HFFc6 (cell line): ENCODE data around the gene FAM229A. TPM values are rescaled to one million over a fixed set of nuclear protein-coding genes. Genes with fewer than 3 reads are reported as not detected.
"Not testable (repeated sequence)": the region's sequence is repeated elsewhere in the genome, so short reads cannot be mapped to it uniquely, and the experiment has no call there.

Experiments
- DNase-seq: peaks from one replicate; pipeline ENCODE4 v3.0.0-alpha.2; 2018
- H3K27ac Mint-ChIP-seq: 2 replicates; pipeline ENCODE4 v1.8.0; 2020; ENCODE audit warnings: mild to moderate bottlenecking, mixed read lengths
- H3K27me3 Mint-ChIP-seq: 2 replicates; pipeline ENCODE4 v1.8.0; 2021; ENCODE audit warnings: mild to moderate bottlenecking, moderate library complexity, mixed read lengths; ENCODE audit not compliant: insufficient read depth
- H3K36me3 Mint-ChIP-seq: 2 replicates; pipeline ENCODE4 v1.8.0; 2021; ENCODE audit warnings: low read depth, mixed read lengths
- H3K4me1 Mint-ChIP-seq: 2 replicates; pipeline ENCODE4 v1.8.0; 2020; ENCODE audit warnings: low read depth, mixed read lengths
- H3K4me3 Mint-ChIP-seq: 2 replicates; pipeline ENCODE4 v1.8.0; 2020; ENCODE audit warnings: mild to moderate bottlenecking, moderate library complexity, mixed read lengths
- H3K9me3 Mint-ChIP-seq: 2 replicates; pipeline ENCODE4 v1.8.0; 2020; ENCODE audit warnings: mild to moderate bottlenecking, mixed read lengths
- CTCF ChIP-seq: fragments of 200-600 bp; sonication (generic); IDR thresholded peaks from 2 replicates; pipeline ENCODE4 v1.5.0; 2021; ENCODE audit warnings: antibody characterized with exemption, mild to moderate bottlenecking
- total RNA-seq, 6 experiments: library from RNA; stranded (reverse); fragmentation: NEBNext Ultra II Directional; extraction: Animal tissue kit (Norgen Biotek cat#: 25700); gene quantifications; 2 replicates in 1 of 6; 3 replicates in 5 of 6; pipeline ENCODE4 v1.2.3, GENCODE V29; 2021

FAM229A gene
- total RNA-seq, 6 experiments from 2014 or later = 1.1 to 3.0 (median 1.7) TPM

GRCh38 chr1:32356478-32356877 is 5.8 kb downstream of the FAM229A start:
- Mint-ChIP-seq H3K4me1 (peaks cover 36% of the 10 kb centered on the region), H3K36me3 (peaks cover 15% of the 10 kb centered on the region; the same call in 1 of the 2 replicates), H3K4me3 (no peak overlapping the region), H3K9me3 (peaks cover 4% of the 10 kb centered on the region; the same call in 1 of the 2 replicates), H3K27me3 (peaks cover 6% of the 10 kb centered on the region), H3K27ac (0 out of 2 replicates have a peak overlapping the region, but pooled peaks have one; percentile 6)
- TF ChIP-seq CTCF = no peak
- DNase-seq = no peak

GRCh38 chr1:32355778-32356177 is 6.5 kb downstream of the FAM229A start:
- H3K36me3 Mint-ChIP-seq = peaks cover 12% of the 10 kb centered on the region; the same call in 1 of the 2 replicates
- H3K4me3 Mint-ChIP-seq, H3K27me3 Mint-ChIP-seq, DNase-seq, H3K9me3 Mint-ChIP-seq, H3K27ac Mint-ChIP-seq: not testable (repeated sequence)
- peaks cover 33% of the 10 kb centered on the region for H3K4me1 Mint-ChIP-seq

- no peak for DNase-seq
- H3K9me3 Mint-ChIP-seq = no peaks in the 10 kb centered on the region
- peak overlapping the region; percentile 74 for H3K27ac Mint-ChIP-seq
- H3K4me1 Mint-ChIP-seq = peaks cover 49% of the 10 kb centered on the region
- H3K27me3 Mint-ChIP-seq = peaks cover 4% of the 10 kb centered on the region; the same call in 1 of the 2 replicates
- H3K4me3 Mint-ChIP-seq = peak overlapping the region; percentile 87
- no peak for TF ChIP-seq CTCF
- 0 out of 2 replicates have a peak, but pooled peaks cover 5% of the 10 kb centered on the region for H3K36me3 Mint-ChIP-seq
Measured at GRCh38 chr1:32353886-32354570, 8.3 kb downstream of the FAM229A start.

GRCh38 chr1:32353431-32353830 is 8.9 kb downstream of the FAM229A start:
- H3K4me3 Mint-ChIP-seq = peak overlapping the region; percentile 87
- H3K9me3 Mint-ChIP-seq = no peaks in the 10 kb centered on the region
- peak overlapping the region; percentile 74 for H3K27ac Mint-ChIP-seq
- H3K27me3 Mint-ChIP-seq = peaks cover 4% of the 10 kb centered on the region; the same call in 1 of the 2 replicates
- H3K36me3 Mint-ChIP-seq = 0 out of 2 replicates have a peak, but pooled peaks cover 5% of the 10 kb centered on the region
- peaks cover 55% of the 10 kb centered on the region for H3K4me1 Mint-ChIP-seq
- no peak for DNase-seq
- TF ChIP-seq CTCF = no peak

- no peak for TF ChIP-seq CTCF
- Mint-ChIP-seq H3K9me3 (no peaks in the 10 kb centered on the region), H3K36me3 (0 out of 2 replicates have a peak, but pooled peaks cover 5% of the 10 kb centered on the region), H3K27ac (peak overlapping the region; percentile 74), H3K4me1 (peaks cover 56% of the 10 kb centered on the region), H3K4me3 (peak overlapping the region; percentile 87), H3K27me3 (peaks cover 4% of the 10 kb centered on the region; the same call in 1 of the 2 replicates)
- no peak for DNase-seq
Measured at GRCh38 chr1:32352831-32353383, 9.4 kb downstream of the FAM229A start.

GRCh38 chr1:32352239-32352745 is 10.0 kb downstream of the FAM229A start:
- 0 out of 2 replicates have a peak, but pooled peaks cover 5% of the 10 kb centered on the region for H3K36me3 Mint-ChIP-seq
- H3K27ac Mint-ChIP-seq = peak overlapping the region; percentile 74
- no peak for TF ChIP-seq CTCF
- H3K9me3 Mint-ChIP-seq = no peaks in the 10 kb centered on the region
- H3K4me1 Mint-ChIP-seq = peaks cover 56% of the 10 kb centered on the region
- peaks cover 4% of the 10 kb centered on the region; the same call in 1 of the 2 replicates for H3K27me3 Mint-ChIP-seq
- no peak for DNase-seq
- peak overlapping the region; percentile 87 for H3K4me3 Mint-ChIP-seq
